ENCODE data around the gene SMAGP.
A peak's percentile ranks its signal among the peaks of the same experiment; 100 is the strongest.
"Not testable (repeated sequence)": the region's sequence is repeated elsewhere in the genome, so short reads cannot be mapped to it uniquely, and the experiment has no call there.

The SMAGP gene, protein sequence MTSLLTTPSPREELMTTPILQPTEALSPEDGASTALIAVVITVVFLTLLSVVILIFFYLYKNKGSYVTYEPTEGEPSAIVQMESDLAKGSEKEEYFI

DNA sequence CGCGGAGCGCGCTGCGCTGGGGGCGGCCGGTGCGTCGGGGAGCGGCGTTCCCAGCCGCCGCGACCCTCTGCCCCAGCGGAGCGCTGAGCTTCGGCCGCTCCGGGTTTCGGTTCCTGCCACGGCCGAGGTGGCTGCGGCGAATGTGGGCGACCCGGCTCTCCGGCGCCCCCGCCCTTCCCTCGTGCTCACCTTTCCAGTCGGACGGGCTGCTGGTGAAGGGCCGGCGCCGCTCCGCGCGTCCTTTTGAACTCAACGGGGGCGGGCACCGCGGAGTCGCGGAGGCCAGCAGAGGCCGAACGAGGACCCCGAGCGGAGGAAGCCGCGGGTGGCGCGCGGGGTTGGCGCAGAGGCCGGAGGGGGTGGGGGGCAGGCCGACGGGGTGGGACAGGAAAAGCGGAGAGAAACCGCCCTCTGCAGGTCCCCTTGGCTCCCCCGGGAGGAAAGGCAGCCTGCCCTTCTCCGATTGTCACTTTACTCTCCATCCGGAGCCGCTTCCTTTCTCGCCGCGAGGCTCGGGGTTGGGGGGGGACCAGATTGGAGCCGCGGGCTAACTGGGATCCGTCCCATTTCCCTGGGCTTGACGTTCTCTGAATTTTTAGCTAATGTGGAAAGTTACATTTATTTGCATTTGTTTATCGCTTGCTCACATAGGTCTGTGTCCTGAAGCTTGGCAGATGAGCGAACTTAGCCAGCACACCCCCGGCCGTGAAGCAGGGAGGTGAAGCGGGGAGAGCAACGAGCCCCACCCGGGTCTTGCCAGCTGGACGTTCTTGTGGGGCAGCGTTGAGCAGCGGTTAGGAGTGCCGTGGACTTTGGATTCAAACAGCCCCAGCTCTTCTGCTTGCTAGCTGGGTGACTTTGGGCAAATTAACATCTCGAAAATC, at the start of gene SMAGP:
TSS of gene SMAGP (minus strand) at position 349 of the 884 bp plus-strand sequence. CDS start 1,137 bp downstream, outside the sequence.
- H3K4me3 ChIP-seq (ENCODE audit: low read length) = peak within 1 kb of the TSS; percentile 60
- no peak for DNase-seq (ENCODE audit: low read depth)
- TF ChIP-seq, protein P1, sequence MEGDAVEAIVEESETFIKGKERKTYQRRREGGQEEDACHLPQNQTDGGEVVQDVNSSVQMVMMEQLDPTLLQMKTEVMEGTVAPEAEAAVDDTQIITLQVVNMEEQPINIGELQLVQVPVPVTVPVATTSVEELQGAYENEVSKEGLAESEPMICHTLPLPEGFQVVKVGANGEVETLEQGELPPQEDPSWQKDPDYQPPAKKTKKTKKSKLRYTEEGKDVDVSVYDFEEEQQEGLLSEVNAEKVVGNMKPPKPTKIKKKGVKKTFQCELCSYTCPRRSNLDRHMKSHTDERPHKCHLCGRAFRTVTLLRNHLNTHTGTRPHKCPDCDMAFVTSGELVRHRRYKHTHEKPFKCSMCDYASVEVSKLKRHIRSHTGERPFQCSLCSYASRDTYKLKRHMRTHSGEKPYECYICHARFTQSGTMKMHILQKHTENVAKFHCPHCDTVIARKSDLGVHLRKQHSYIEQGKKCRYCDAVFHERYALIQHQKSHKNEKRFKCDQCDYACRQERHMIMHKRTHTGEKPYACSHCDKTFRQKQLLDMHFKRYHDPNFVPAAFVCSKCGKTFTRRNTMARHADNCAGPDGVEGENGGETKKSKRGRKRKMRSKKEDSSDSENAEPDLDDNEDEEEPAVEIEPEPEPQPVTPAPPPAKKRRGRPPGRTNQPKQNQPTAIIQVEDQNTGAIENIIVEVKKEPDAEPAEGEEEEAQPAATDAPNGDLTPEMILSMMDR (conservative IDR thresholded peaks at IDR 0.05; ENCODE audit: low read depth, low read length) = no peak

DNA sequence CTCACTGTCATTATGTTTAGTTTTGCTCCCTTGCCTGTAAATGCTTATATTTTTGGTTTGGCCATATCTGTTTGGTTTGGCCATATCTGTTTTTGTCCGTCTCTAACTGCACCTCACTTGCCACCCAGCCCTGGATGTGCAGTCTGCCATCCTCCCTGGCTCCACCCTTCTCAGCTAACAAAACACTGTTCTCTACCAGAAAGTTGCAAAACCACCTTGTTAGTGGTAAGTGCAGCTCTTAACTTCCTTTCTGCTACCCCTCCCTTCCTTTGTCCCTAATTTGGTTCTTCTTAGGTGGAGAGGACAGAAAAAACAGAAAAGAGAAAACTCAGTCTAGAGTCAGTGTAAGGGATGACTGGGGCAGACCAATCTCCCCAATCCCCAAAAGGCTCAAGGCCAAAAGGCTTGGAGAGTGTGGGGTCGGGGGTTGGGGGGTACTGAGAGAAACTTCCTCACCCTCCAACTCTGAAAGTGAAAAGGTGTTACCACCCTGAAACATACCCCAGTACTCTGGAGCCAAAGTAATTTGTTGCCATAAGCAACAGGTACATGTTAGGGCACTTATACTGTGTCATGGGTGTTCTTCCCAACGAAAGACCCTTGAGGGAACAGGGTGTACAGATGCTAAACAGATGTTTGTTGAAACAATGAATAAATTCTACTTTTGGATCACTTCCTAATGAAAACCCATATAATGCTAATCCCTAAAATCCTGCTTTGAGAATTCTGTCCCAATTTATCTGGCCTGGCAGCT, 48.8 kb upstream of the SMAGP start:
- H3K4me3 ChIP-seq (ENCODE audit: low read length) = no peak overlapping the region
- TF ChIP-seq, protein P1 (conservative IDR thresholded peaks at IDR 0.05; ENCODE audit: low read depth, low read length) = no peak
- DNase-seq (ENCODE audit: low read depth) = no peak

DNA sequence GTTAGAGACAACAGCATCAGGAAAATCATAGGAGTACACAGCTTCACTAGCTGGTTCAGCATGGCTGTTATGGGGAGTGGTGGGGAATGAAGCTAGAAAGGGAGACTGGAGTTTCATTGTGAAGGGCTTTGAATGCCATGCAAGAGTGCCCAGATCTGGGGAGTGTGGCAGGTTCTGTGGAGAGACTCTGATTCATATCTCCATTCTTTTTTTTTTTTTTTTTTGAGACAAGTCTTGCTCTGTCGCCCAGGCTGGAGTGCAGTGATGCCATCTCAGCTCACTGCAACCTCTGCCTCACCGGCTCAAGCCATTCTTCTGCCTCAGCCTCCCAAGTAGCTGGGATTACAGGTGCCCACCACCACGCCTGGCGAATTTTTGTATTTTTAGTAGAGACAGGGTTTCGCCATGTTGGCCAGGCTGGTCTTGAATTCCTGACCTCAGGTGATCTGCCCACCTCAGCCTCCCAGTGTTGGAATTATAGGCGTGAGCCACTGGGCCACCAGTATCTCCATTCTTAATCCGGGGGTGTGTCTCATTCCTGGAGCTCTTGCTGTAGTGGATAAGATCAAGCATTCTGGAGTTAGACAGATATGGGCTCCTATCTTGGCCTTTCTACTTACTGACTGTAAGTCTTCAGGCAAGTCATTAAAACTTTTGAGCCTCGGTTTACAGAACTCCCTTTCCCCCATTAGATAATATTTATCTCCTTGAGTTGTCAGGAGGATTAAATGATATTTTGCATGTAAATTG, 48.0 kb upstream of the SMAGP start:
- not testable (repeated sequence) for DNase-seq (ENCODE audit: low read depth); H3K4me3 ChIP-seq (ENCODE audit: low read length)

DNA sequence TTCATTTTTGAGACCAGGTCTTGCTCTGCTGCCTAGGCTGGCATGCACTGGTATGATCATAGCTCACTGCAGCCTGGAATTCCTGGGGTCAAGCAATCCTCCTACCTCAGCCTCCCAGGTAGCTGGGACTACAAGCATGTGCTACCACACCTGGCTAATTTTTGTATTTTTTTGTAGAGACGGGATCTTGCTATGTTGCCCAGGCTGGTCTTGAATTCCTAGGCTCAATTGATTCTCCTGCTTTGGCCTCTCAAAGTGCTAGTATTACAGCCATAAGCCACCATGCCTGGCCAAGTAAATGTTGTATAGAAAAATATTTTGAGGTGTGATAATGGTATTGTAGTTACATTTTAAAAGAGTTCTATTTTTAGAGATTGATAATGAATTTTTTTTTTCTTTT, 41.2 kb upstream of the SMAGP start:
- TF ChIP-seq, protein P1 (conservative IDR thresholded peaks at IDR 0.05; ENCODE audit: low read depth, low read length) = no peak
- no peak for DNase-seq (ENCODE audit: low read depth)
- H3K4me3 ChIP-seq (ENCODE audit: low read length) = no peak overlapping the region

DNA sequence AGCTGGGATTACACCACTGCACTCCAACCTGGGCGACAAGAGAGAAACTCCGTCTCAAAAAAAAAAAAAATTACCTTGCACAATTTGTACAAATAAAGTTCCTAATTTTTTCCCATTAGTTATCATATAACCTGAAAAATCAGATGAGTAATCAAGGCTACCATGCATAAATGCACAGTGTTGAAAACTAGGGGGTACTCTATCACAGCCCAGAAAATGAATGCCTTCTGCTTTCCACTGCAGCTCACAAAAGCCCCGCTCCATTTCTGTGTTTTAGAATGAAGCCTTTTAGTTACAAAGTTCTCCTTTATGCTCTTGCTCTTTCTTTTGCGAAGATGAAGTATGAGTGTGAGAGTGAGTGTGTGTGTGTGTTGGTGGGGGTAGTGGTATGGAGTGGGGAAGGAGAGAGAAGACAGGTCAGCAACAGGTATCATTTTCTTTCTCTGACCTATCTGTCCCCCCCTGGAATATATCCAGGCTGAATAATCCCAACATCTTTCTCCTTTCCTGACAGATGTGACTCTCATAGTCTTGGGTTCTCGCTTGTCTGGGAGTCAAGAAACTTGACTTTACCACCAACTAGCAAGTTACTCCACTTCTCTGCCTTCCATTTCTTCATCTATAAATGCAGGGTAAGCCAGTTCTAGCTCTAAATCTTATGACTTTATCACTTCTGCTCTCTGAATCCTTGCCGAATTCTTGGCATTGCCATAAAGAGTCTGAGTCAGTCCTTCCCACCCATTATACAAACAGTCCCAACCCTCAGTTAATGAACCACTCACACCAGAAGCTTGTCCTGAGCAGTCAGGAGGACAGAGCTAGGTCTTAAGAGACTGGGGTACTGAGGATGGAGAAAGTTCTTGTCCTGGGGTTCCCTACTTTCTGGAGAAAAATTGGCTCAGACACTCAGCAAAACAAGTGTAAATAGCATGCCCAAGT, 37.7 kb upstream of the SMAGP start:
- DNase-seq (ENCODE audit: low read depth) = peak; percentile 68
- no peak overlapping the region for H3K4me3 ChIP-seq (ENCODE audit: low read length)
- TF ChIP-seq, protein P1 (conservative IDR thresholded peaks at IDR 0.05; ENCODE audit: low read depth, low read length) = no peak

DNA sequence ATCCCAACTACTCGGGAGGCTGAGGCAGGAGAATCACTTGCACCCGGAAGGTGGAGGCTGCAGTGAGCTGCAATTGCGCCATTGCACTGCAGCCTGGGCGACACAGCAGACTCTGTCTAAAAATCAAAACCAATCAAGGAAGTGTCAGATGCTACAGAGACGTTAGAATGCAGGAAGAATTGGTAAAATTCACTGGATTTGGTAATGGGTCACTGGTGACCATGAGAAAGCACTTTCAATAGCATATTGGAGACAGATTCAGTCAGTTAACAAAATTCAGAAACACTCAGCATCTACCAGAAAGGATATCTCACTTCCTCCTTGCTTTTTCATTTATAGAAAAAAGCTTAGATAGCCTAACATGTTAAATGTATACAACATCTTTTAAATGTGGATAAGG, 36.3 kb upstream of the SMAGP start:
- TF ChIP-seq, protein P1 (conservative IDR thresholded peaks at IDR 0.05; ENCODE audit: low read depth, low read length) = no peak
- DNase-seq (ENCODE audit: low read depth) = no peak

DNA sequence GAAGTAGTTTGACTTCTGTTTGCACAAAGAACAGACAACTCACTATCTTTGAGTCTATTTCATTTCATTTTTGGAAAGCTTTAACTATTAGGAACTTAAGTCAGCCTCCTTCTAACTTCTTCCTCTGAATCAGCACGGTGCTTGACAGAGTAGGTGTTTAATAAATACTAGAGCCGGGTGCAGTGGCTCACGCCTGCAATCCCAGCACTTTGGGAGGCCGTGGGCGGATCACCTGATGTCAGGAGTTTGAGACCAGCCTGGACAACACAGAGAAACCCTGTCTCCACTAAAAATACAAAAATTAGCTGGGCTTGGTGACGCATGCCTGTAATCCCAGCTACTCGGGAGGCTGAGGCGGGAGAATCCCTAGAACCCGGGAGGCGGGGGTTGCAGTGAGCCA, 30.6 kb upstream of the SMAGP start:
- not testable (repeated sequence) for DNase-seq (ENCODE audit: low read depth); H3K4me3 ChIP-seq (ENCODE audit: low read length)

More for the DNA sequence above, 36.3 kb upstream of the SMAGP start:
- H3K4me3 ChIP-seq (ENCODE audit: low read length) = no peak overlapping the region

Measured in retinal pigment epithelial cell (primary cell).